Measurements from ENCODE around the gene REEP6. TPM values are rescaled to one million over a fixed set of nuclear protein-coding genes. Genes with fewer than 3 reads are reported as not detected.

The REEP6 gene
- total RNA-seq, 2 experiments from 2014 or later = 2.0 to 2.4 TPM

DNA sequence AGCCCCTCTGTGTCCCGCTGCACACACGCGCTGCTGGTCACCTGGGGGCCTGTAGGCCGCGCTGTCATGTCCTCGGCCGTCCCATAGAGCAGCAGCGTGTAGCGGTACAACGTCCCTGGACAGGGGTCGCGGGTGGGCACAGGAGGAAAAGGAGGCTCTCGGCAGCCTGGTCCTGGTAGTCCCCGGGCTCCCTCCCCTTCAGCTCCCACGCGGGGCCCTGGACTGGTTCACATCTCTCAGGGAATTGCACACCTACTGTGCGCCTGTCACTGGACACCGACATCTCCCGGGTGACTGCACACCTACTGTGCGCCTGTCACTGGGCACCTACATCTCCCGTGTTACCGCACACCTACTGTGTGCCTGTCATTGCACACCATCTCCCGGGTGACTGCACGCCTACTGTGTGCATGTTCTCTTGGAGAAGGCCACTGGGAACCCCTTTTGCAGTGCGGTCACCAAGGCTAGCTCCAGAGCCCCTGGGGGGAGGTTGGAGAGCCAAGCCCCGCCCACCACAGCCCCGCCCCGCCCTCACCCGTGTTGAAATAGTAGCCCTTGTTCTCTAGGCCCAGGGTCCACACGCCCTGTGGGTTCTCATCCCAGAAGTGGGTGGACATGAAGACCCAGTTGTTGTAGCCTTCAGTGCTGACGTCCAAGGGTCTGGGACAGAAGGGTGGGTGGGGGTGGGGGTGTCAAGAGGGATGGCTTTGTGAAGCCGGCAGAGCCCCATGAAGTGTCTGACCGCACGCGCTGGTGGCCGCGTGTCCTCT, 8.4 kb upstream of the REEP6 start:
- H3K9me3 Mint-ChIP-seq = no peaks in the 10 kb centered on the region
- POLR2A ChIA-PET = interaction anchor here (0.9 to 1.5 kb wide), 2 partner anchors 7 to 23 kb away, joined by 3 read pairs; partner anchors contain the start of gene PCSK4
- CTCF ChIA-PET = no interaction called here
- peaks cover 7% of the 10 kb centered on the region for H3K4me1 Mint-ChIP-seq (ENCODE audit: low read depth)
- no peaks in the 10 kb centered on the region for H3K27me3 Mint-ChIP-seq
- no peak for ATAC-seq
- peaks cover 3% of the 10 kb centered on the region for H3K36me3 Mint-ChIP-seq (ENCODE audit: low read depth)
- intact Hi-C loops (cut with micrococcal nuclease) = no loop called here
- TF ChIP-seq, protein P1, sequence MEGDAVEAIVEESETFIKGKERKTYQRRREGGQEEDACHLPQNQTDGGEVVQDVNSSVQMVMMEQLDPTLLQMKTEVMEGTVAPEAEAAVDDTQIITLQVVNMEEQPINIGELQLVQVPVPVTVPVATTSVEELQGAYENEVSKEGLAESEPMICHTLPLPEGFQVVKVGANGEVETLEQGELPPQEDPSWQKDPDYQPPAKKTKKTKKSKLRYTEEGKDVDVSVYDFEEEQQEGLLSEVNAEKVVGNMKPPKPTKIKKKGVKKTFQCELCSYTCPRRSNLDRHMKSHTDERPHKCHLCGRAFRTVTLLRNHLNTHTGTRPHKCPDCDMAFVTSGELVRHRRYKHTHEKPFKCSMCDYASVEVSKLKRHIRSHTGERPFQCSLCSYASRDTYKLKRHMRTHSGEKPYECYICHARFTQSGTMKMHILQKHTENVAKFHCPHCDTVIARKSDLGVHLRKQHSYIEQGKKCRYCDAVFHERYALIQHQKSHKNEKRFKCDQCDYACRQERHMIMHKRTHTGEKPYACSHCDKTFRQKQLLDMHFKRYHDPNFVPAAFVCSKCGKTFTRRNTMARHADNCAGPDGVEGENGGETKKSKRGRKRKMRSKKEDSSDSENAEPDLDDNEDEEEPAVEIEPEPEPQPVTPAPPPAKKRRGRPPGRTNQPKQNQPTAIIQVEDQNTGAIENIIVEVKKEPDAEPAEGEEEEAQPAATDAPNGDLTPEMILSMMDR (IDR thresholded peaks at IDR 0.05) = no peak
- no peak overlapping the region for H3K4me3 Mint-ChIP-seq
- H3K27ac Mint-ChIP-seq = no peak overlapping the region
- DNase-seq = no peak

DNA sequence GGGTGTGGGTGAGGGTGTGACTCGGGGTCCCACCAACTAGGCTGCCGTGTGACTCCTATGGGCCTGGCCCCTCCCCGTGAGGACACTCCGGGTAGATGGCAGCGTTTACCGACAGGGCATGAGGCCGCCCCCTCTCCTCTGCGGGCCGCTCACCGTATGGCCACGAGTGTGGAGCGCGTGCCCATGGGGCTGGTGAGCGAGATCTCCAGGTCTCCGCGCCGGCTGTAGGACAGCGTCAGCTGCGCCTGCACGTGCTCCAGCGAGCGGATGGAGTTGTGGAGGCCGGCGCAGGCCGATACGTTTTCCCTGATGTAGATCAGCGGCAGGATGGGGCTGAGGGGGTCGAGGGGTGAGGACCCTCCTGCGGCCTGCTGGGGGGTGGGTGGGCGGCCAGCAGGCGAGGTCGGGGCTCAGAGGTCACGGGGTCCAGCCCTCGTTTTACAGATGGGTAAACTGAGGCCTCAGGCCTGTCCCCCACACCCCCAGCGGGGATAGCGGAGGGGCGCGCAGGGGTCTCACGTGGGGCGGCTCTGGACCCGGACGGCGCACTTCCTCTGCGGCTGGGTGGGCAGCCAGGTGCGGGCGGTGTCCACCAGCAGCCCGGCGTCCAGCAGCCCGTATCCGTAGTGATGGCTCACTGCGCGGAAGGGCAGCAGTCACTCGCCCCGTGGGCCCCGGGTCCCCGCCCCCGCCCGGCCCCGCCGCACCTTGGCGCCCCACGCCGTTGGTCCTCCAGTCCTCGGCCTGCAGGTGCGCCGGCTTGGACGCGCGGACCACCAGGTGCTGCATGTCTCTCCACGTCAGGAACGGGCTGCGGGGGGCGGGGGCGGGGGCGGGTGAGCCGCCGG, 7.6 kb upstream of the REEP6 start:
- H3K9me3 Mint-ChIP-seq = no peaks in the 10 kb centered on the region
- H3K4me1 Mint-ChIP-seq (ENCODE audit: low read depth) = peaks cover 4% of the 10 kb centered on the region
- TF ChIP-seq, protein P1 (IDR thresholded peaks at IDR 0.05) = no peak
- ChIA-PET CTCF (no interaction called here), POLR2A (no interaction called here)
- no peaks in the 10 kb centered on the region for H3K27me3 Mint-ChIP-seq
- ATAC-seq (no peak), DNase-seq (no peak)
- intact Hi-C loops (cut with micrococcal nuclease) = no loop called here
- no peak overlapping the region for H3K4me3 Mint-ChIP-seq
- peaks cover 3% of the 10 kb centered on the region for H3K36me3 Mint-ChIP-seq (ENCODE audit: low read depth)
- no peak overlapping the region for H3K27ac Mint-ChIP-seq

DNA sequence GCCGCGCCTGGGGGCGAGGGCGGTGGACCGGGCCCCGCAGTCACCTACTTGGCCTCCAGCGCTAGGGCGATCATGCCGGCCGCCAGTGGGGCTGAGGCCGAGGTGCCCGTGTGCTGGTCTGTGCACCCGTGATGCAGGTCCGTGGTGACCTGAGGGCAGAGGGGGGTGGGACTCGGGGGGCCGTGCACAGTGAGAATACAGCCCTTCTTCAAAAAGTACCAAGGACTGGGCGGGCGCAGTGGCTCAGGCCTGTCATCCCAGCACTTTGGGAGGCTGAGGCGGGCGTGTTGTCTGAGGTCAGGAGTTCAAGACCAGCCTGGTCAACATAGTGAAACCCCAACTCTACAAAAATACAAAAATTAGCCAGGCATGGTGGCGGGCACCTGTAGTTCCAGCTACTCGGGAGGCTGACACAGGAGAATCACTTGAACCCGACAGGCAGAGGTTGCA, 7.0 kb upstream of the REEP6 start:
- Mint-ChIP-seq H3K4me1 (ENCODE audit: low read depth) (peaks cover 3% of the 10 kb centered on the region), H3K27me3 (no peaks in the 10 kb centered on the region), H3K36me3 (ENCODE audit: low read depth) (peaks cover 2% of the 10 kb centered on the region), H3K9me3 (no peaks in the 10 kb centered on the region), H3K27ac (no peak overlapping the region), H3K4me3 (no peak overlapping the region)
- ChIA-PET CTCF (no interaction called here), POLR2A (no interaction called here)
- intact Hi-C loops (cut with micrococcal nuclease) = no loop called here
- DNase-seq (no peak), ATAC-seq (no peak)
- TF ChIP-seq, protein P1 (IDR thresholded peaks at IDR 0.05) = no peak

DNA sequence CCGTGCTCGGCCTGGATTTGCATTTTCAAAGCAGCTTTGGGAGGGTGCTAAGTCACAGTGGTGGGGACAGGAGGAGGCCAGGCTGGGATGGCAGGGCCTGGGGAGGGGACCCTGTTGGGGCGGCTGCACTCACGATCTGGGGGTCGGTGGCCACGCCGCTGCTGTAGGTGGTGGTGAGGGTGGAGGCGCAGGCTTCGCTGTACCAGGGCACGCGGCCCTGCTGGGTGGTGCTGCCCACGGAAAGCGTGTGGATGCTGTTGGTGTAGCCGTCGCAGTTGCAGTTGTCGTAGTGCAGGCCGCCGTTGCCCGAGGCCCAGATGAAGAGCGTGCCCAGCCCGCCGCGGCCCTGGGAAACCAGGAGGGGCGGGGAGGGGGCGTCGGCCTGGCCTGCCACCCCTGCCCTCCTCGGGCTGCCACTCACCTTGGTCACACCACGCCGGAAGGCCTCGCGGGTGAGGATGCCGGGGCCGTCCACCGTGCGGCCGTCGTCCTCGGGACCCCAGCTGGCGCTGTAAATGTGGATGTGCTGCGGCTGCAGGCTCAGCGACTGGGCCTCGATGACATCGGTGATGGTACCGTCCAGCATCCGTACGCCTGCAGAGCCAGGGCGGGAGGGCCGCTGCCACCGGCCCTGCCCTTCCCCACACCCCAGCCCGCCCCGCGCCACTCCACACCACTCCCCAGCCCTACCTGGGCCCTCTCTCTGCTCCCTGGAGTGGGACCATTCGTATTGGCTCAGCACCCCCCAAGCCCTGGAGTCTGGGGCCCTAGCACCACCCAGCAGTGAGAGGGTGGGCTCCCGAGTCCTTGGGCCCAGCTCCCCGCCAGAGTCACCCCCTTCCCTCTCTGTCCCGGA, 4.0 kb upstream of the REEP6 start:
- intact Hi-C loops (cut with micrococcal nuclease) = no loop called here
- DNase-seq (no peak), ATAC-seq (no peak)
- Mint-ChIP-seq H3K27ac (no peak overlapping the region), H3K9me3 (no peaks in the 10 kb centered on the region), H3K4me3 (no peak overlapping the region), H3K27me3 (peaks cover 4% of the 10 kb centered on the region), H3K36me3 (ENCODE audit: low read depth) (no peaks in the 10 kb centered on the region), H3K4me1 (ENCODE audit: low read depth) (peaks cover 9% of the 10 kb centered on the region)
- TF ChIP-seq, protein P1 (IDR thresholded peaks at IDR 0.05) = no peak
- CTCF ChIA-PET = no interaction called here
- POLR2A ChIA-PET = interaction anchor here (0.6 kb wide), 1 partner anchor 14 kb away, joined by 3 read pairs; no protein-coding TSS in a partner anchor

All from activated CD8-positive, alpha-beta T cell treated with anti-CD3 and anti-CD28 coated beads for 36 hours (primary cell).